Activated naive CD4-positive, alpha-beta T cell treated with anti-CD3 and anti-CD28 coated beads, Interleukin-2, amount 50 U/mL, for 72 hours (primary cell): ENCODE results near the gene PEPD. TPM values are rescaled to one million over a fixed set of nuclear protein-coding genes. Genes with fewer than 3 reads are reported as not detected.

Experiments
- ATAC-seq, 2 donors: fragments of 150-1000 bp; cut with Tn5 transposase; 2 replicates each; pipeline ENCODE4 v1.10.0; 2021; ENCODE audit warnings: mild to moderate bottlenecking in 2 of 2, moderate library complexity in 2 of 2
- DNase-seq, 2 donors: peaks; one replicate each; pipeline ENCODE4 v3.0.0; 2021 to 2022; ENCODE audit warnings: low spot score in 2 of 2
- H3K27ac Mint-ChIP-seq, 2 donors: one replicate each; pipeline ENCODE4 v1.8.0; 2022; ENCODE audit warnings: mild to moderate bottlenecking in 2 of 2, mixed read lengths in 2 of 2
- H3K36me3 Mint-ChIP-seq, 2 donors: one replicate each; pipeline ENCODE4 v1.8.0; 2022; ENCODE audit warnings: mixed read lengths in 2 of 2
- H3K9me3 Mint-ChIP-seq, 2 donors: one replicate each; pipeline ENCODE4 v1.8.0; 2022; ENCODE audit warnings: mixed read lengths in 2 of 2
- total RNA-seq, 2 donors: library from RNA; stranded (reverse); gene quantifications; one replicate each; pipeline ENCODE4 v1.2.3, GENCODE V29; 2022

The PEPD gene
- total RNA-seq, 2 donors from 2014 or later, result 27.9 to 35.2 TPM

- Mint-ChIP-seq H3K36me3 (peaks cover 0 to 4% of the 10 kb centered on the region in 2 donors), H3K9me3 (no peaks in the 10 kb centered on the region), H3K27ac (no peak overlapping the region)
- ATAC-seq (no peak), DNase-seq (peak in 1 of 2 donors; percentile 38)
Observed at GRCh38 chr19:33447336-33448158, 74.0 kb downstream of the PEPD start.

GRCh38 chr19:33446330-33447293, 75.0 kb downstream of the PEPD start:
- DNase-seq (peak in 1 of 2 donors; percentile 39), ATAC-seq (no peak)
- H3K9me3 Mint-ChIP-seq, result no peaks in the 10 kb centered on the region
- no peak overlapping the region for H3K27ac Mint-ChIP-seq
- H3K36me3 Mint-ChIP-seq, result peaks cover 0 to 4% of the 10 kb centered on the region in 2 donors

- H3K36me3 Mint-ChIP-seq, result peaks cover 0 to 4% of the 10 kb centered on the region in 2 donors
- H3K9me3 Mint-ChIP-seq, result no peaks in the 10 kb centered on the region
- peak overlapping the region in 1 of 2 donors; percentile 55 for H3K27ac Mint-ChIP-seq
- ATAC-seq, result no peak
- peak in 1 of 2 donors; percentile 16 for DNase-seq
Observed at GRCh38 chr19:33445442-33446329, 75.9 kb downstream of the PEPD start.

GRCh38 chr19:33444562-33445441, 76.8 kb downstream of the PEPD start:
- ATAC-seq (no peak), DNase-seq (peak in 1 of 2 donors; percentile 26)
- no peaks in the 10 kb centered on the region for H3K9me3 Mint-ChIP-seq
- peaks cover 0 to 4% of the 10 kb centered on the region in 2 donors for H3K36me3 Mint-ChIP-seq
- H3K27ac Mint-ChIP-seq, result no peak overlapping the region

GRCh38 chr19:33443638-33444561, 77.7 kb downstream of the PEPD start:
- ATAC-seq, result no peak
- DNase-seq, result peak in 1 of 2 donors; percentile 28
- Mint-ChIP-seq H3K36me3 (peaks cover 0 to 4% of the 10 kb centered on the region in 2 donors), H3K27ac (peak overlapping the region in 1 of 2 donors; percentile 61), H3K9me3 (no peaks in the 10 kb centered on the region)

GRCh38 chr19:33442706-33443105, 78.9 kb downstream of the PEPD start:
- Mint-ChIP-seq H3K9me3 (no peaks in the 10 kb centered on the region), H3K27ac (no peak overlapping the region), H3K36me3 (peaks cover 0 to 4% of the 10 kb centered on the region in 2 donors)
- DNase-seq, result no peak
- no peak for ATAC-seq

GRCh38 chr19:33441828-33442227, 79.8 kb downstream of the PEPD start:
- no peak for ATAC-seq
- H3K9me3 Mint-ChIP-seq, result no peaks in the 10 kb centered on the region
- DNase-seq, result peak in 1 of 2 donors; percentile 23
- peaks cover 0 to 4% of the 10 kb centered on the region in 2 donors for H3K36me3 Mint-ChIP-seq
- H3K27ac Mint-ChIP-seq, result no peak overlapping the region

- Mint-ChIP-seq H3K9me3 (no peaks in the 10 kb centered on the region), H3K27ac (no peak overlapping the region), H3K36me3 (peaks cover 0 to 4% of the 10 kb centered on the region in 2 donors)
- DNase-seq, result peak in 1 of 2 donors; percentile 41
- ATAC-seq, result no peak
Observed at GRCh38 chr19:33441277-33441699, 80.3 kb downstream of the PEPD start.

- no peak for ATAC-seq
- H3K27ac Mint-ChIP-seq, result no peak overlapping the region
Observed at GRCh38 chr19:33440682-33441081, 80.9 kb downstream of the PEPD start.

GRCh38 chr19:33440241-33440640, 81.3 kb downstream of the PEPD start:
- ATAC-seq (no peak), DNase-seq (no peak)
- Mint-ChIP-seq H3K27ac (no peak overlapping the region), H3K9me3 (no peaks in the 10 kb centered on the region), H3K36me3 (peaks cover 0 to 4% of the 10 kb centered on the region in 2 donors)

More at GRCh38 chr19:33440682-33441081, 80.9 kb downstream of the PEPD start:
- DNase-seq, result no peak
- Mint-ChIP-seq H3K36me3 (peaks cover 0 to 4% of the 10 kb centered on the region in 2 donors), H3K9me3 (no peaks in the 10 kb centered on the region)

GRCh38 chr19:33438987-33439781, 82.4 kb downstream of the PEPD start:
- no peaks in the 10 kb centered on the region for H3K9me3 Mint-ChIP-seq
- H3K36me3 Mint-ChIP-seq, result peaks cover 0 to 4% of the 10 kb centered on the region in 2 donors
- DNase-seq (no peak), ATAC-seq (no peak)
- no peak overlapping the region for H3K27ac Mint-ChIP-seq

- Mint-ChIP-seq H3K9me3 (no peaks in the 10 kb centered on the region), H3K36me3 (peaks cover 0 to 3% of the 10 kb centered on the region in 2 donors), H3K27ac (no peak overlapping the region)
- no peak for ATAC-seq
- no peak for DNase-seq
Observed at GRCh38 chr19:33437821-33438671, 83.5 kb downstream of the PEPD start.

- no peak for ATAC-seq
- Mint-ChIP-seq H3K27ac (no peak overlapping the region), H3K36me3 (no peaks in the 10 kb centered on the region), H3K9me3 (no peaks in the 10 kb centered on the region)
- no peak for DNase-seq
Observed at GRCh38 chr19:33437393-33437820, 84.2 kb downstream of the PEPD start.
